HG03432 (cell line): ENCODE measurements around the gene PTK6.
"Not testable (repeated sequence)": the region's sequence is repeated elsewhere in the genome, so short reads cannot be mapped to it uniquely, and the experiment has no call there.

Source experiments
- ATAC-seq: cut with Tn5 transposase; IDR thresholded peaks from one replicate; pipeline ENCODE4 v1.9.1; 2021; ENCODE audit warnings: mild to moderate bottlenecking, moderate library complexity; ENCODE audit not compliant: unreplicated experiment

Gene PTK6

DNA sequence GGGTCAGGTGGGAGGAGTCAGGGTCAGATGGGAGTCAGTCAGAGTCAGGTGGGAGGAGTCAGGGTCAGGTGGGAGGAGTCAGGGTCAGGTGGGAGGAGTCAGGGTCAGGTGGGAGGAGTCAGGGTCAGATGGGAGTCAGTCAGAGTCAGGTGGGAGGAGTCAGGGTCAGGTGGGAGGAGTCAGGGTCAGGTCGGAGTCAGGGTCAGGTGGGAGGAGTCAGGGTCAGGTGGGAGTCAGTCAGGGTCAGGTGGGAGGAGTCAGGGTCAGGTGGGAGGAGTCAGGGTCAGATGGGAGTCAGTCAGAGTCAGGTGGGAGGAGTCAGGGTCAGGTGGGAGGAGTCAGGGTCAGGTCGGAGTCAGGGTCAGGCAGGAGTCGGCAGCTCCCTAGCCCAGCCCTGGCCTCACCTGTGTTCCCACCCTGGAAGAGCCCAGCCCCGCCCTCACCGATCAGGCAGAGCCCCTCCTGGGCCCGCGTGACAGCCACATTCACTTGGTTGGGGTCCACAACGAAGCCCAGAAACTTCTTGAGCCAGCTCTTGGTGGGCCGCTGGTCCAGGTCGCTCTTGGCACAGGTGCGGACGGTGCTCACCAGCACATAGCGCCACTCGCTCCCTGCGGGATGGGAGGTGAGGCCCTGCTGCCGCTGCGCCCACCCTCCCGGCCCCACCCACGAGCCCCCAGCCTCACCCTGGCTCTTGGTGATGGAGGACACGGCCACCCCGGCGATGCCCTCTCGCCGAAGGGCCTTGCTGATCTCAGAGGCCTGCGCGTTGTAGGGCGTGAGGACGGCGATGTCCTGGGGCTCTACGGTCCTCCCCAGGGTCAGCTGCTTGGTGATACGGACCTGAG, 22.5 kb upstream of the PTK6 start:
- not testable (repeated sequence) for ATAC-seq

DNA sequence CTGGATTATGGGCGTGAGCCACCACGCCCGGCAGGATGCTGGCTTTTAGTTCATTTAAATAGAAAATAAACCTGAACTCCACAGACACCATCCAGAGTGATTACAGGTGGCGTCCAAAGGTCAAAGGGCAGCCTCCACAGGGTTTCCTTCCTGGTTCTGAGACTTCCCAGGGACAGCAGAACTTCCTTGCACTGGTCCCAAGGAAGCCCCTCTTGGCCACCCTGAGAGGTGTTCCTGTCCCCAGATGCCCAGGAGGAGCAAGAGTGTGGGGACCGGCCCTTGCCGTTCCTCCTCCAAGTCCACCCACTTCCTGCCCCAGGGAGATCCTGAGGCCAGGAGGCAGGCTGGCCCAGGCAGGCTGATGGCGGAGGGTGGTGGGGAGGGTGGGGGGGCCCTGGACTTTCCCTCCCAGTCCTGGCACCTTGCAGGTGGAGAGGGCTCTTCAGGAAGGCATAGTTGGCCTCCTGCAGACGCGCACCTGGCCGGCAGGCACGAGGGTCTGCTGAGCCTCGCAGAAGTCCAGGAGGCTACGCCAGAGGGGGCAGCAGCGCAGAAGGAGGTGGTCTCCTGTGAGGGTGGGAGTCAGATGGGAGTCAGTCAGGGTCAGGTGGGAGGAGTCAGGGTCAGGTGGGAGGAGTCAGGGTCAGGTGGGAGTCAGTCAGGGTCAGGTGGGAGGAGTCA, 21.8 kb upstream of the PTK6 start:
- ATAC-seq, result no peak

DNA sequence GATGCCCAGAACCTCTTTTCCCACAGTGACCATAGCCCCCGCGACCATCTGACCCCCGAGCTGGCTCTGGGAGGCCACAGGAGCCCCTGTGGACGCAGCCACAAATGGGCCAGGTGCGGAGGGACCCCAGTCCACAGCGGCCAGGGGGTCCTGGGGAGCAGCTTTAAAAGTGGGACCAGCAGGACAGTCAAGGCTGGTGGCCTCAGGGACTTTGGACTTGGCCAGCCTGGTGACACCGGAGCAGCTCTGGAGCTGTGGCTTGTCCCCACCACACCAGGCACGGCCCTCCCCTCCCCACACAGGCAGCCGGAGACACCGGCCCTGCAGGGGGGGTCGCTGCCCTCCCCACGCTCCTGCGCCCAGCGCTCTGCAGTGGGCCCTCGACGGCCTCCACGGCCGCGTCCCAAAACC, 20.3 kb upstream of the PTK6 start:
- ATAC-seq, result no peak

DNA sequence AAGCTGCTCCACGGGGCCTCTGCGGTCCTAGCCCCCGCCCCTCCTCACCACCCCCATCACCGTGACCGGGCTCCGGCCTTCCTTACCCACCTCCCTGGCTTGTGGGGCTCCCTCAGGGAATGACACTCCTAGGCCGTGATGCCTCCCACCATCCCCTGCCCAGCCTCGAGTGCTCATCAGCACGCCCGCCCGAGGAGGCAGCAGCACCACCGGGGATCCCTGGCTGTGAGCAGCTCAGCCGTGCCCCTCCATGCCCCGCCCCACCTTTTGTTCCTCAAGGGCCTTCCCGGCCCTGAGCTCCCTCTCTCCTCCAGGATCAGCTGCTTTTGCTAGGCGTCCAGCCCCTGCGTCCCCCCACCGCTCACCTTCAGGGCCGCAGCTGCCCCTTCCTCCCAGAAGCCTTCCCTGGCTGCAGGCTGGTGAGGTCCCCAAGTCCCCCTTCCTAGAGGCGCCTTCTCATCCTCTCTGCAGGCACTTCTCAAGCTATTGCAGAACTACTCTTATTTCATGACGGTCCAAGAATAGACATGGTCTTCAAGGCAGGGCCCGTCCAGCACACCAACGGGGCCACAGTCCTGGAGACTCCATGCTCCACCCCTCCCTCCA, 19.8 kb upstream of the PTK6 start:
- ATAC-seq, result no peak

DNA sequence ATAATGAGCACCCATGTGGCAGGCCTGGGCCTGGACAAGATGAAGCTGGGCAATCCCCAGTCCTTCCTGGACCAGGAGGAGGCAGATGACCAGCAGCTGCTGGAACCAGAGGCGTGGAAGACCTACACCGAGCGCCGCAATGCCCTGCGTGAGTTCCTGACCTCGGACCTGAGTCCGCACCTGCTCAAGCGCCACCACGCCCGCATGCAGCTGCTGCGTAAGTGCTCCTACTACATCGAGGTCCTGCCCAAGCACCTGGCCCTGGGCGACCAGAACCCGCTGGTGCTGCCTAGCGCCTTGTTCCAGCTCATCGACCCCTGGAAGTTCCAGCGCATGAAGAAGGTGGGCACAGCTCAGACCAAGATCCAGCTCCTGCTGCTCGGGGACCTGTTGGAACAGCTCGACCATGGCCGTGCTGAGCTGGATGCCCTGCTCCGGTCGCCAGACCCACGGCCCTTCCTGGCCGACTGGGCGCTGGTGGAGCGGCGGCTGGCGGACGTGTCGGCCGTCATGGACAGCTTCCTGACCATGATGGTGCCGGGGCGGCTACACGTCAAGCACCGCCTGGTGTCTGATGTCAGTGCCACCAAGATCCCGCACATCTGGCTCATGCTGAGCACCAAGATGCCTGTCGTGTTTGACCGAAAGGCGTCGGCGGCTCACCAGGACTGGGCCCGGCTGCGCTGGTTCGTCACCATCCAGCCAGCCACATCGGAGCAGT, 18.6 kb upstream of the PTK6 start:
- no peak for ATAC-seq

DNA sequence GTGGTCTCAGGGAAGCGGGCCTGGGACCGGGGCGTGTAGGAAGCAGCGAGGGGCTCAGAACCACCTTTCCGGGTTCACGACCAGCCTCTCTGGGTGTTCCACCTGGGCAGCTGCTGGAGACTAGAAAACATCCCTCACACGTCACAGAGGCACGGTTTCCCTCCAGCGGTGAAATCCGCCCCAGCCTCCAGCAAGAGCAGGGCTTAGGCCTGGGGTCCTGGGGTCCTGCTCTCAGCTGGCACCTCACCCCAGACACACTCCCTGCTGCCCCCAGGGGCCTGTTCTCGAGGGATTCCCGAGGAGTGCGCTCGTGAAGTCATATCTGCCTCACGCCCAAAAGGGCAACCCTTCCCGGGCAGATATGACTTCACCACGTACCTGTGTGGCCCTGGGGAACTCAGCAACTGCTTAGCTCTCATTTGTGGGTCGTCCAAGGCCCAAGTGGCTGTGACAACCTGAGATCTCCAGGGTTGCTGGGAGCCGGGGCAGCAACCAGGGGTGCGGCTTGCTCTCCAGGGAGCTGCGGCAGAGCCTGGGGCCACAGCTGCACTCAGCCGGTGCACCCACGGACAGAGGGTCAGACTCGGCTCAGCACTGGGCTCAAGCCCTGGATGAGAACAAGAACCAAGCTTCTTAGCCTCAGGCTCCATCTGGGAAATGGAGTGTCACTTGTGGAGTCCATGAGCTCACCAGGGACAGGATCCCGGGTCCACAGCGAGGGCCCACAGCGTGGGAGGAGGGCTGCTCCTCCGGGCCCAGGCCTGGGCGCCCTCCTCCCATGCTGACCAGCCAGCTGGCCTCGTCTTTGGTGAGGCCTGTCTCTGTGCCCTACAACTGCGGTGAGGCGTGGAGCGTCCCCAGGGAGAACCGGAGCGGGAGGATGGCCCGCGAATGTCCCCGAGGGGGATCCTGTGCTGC, 17.4 kb upstream of the PTK6 start:
- peak; percentile 29 for ATAC-seq

DNA sequence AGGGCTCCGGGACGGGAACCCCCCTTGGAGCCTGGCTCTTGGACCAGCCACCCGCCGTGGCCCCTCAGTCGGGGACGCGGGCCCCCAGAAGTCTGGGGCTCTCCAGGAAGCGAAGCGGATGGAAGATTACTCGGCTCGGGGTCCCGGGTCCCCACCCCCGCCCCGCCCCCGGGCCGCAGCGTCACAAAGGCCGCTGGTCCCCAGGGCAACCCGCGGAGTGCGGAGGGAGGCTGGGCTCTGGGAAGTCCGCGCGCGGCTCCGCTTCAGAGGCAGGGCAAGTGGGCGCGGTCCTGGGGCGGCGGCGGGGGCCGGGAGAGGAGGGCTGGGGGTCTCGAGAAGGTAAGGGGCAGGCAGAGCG, 16.7 kb upstream of the PTK6 start, which contains the start of gene FNDC11:
Gene FNDC11, plus strand, starts transcription at position 227 of the 358 bp plus-strand sequence. CDS start 1,505 bp downstream, outside the sequence.
- peak; percentile 11 for ATAC-seq

DNA sequence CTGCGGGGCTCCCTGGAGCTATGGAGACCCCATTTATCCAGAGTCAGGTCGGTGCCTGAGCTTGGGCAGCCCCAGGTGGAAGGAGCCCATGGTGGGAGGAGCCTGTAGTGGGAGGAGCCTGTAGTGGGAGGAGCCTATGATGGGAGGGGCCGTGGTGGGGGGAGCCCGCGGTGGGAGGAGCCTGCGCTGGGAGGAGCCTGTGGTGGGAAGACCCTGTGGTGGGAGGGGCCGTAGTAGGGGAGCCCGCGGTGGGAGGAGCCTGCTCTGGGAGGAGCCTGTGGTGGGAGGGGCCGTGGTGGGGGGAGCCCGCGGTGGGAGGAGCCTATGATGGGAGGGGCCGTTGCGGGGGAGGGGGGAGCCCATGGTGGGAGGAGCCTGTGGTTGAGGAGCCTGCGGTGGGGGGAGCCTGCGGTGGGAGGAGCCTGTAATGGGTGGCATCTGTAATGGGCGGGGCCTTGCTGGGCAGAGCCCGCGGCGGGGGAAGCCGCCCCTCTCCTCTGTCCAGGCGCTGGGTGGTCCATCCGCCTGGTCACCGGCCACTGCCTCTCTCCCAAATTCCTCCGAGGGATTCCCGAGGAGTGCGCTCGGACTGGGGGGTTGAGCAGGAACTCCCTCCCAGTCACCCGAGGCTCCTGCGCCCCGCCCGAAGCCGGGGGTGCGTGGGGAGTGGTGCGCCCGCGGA, 16.2 kb upstream of the PTK6 start:
- ATAC-seq, result peak; percentile 47

DNA sequence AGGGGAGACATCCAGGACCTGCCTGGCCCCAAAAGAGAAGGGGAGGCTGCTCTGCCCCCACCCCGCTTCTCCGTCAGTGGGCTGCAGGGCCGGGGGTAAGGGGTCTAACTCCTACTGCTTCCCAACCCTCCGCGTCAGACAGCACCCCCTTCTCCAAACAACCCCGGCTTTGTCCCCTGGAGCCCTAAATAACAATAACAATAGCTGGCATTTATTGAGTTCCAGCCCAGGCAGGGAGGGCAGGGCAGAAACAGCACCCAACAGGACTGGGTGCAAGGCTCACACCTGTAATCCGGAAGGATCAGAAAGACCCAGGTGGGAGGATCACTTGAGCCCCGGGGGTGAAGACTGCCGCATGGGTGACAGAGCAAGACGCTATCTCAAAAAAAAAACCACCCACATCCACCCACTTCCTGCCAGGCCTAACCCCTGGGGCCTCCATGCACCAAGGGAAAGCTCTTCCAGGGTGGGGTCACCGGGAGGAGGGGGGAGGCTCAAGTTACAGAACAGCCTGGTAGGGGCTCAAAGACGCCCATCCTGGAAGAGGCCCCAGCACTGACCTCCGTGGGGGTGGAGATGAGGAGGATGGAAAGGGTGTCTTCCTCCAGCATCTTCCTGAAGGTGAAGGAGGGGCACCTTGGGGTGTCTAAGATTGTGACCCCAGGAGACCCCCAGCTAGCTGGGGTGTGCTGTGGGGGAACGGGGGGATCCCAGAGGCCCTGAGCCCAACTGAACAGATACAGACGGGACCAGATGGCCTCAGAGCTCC, 15.5 kb upstream of the PTK6 start:
- peak; percentile 35 for ATAC-seq

DNA sequence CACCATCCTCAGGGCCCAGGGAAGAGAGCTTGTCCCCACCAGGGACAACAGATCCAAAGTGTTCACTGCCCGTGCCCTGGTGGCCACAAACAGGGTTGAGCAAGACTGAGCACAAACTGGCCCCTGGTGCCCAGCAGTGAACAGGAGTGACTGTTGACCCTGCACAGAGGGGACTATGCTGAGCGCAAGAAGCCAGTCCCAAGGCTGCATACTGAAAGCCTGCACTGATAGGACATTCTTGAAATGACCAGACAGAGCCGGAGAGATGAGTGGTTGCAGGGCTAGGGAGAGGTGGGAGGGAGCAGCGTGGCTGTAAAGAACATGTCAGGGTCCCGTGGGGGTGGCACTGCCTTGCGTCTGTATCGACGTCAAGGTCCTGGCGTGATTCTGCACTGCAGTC, 13.9 kb upstream of the PTK6 start:
- ATAC-seq, result no peak

DNA sequence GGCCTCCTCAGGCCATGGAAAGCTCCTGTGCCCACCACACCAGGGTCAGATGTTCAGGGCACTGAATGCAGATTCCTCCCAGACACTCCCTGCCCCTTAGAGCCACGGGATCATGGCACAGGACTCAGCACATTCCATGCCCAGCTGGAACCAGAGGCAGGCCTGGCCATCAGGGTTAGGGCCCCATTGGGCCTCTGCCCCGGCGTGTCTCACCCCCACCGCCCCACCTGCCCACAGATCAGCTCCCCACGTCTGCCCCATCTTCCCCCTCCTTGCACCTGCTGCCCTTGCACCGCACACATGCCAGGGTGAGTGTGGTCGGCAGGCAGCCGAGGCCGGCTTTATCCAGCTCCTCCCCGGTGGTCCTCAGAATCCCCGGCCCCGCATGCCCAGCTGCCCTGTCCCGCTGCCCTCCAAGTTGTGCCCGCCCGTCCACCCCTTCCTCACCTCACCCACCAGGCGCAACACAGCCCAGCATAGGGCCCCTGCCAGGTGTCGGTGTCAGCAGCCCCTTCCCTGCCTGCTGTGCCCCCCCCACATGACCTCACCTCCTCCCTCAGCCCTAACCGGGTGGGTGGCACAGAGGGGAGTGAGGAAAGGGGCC, 12.6 kb upstream of the PTK6 start:
- no peak for ATAC-seq

DNA sequence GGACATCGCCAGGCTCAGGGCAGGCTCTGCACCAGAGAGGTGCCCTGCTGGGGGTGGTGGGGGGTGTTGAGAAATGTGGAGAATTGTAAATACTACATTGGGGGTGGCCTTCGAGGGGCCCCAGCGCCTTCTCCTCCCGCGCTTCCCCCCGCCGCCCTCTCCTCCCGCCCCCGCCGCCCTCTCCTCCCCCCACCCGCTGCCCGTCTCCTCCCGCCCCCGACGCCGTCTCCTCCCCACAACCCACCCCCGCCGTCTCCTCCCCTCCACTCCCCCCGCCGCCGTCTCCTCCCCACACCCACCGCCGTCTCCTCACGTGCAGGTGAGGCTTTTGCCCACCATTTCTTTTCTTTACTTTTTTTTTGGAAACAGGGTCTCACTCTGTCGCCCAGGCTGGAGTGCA, 11.8 kb upstream of the PTK6 start:
- ATAC-seq, result no peak

DNA sequence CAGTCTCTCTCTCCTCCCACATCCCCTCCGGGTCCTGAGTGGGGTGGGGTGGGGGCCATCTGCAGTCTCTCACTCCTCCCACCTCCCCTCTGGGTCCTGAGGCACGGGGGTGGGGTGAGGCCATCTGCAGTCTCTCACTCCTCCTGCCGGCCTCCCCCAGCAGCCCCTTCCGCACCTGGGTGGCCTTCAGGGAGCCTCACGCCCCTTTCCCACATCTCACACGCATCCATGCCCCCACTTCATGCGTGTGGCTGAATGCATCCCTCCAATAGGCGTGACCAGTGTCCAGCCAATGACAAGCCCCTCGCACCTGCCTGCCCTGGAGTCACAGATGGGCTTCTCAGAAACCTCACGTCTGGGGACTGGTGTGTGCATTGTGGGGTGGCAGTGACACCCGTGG, 11.4 kb upstream of the PTK6 start:
- no peak for ATAC-seq

DNA sequence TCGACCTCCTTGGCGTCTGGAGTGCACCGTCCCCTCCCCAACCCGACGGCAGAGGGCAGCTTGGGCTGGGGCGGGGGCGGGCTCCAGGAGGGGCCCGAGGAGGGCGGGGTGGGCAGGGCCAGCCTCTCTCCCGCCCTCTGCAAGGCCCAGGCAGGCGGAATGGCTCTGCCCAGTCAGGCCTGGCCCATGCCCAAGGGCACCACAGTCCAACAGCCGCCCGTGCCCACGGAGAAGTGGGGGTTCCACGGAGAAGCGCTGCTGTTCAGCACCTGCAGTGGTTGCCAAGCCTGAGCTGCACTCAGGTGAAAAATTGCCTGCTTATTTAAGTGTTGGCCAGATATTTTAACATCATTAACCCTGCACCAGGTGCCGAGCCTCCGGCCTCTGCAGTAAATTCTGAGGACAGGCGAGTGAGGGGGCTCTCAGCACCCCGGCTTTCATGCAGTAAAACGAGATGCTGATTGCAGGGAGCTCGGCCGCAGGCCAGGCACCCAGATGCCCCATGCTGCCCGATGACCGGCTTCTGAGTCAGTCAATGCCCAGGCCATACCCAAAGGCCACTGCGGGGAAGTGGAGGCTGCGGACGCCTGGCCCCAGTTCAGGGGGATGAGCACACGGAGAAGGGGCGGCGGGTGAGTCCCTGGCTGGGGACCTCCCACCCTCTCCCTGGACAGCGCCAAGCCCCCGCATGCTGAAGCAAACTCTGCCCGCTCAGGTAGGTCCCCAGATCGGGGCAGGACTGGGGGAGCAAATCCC, 10.7 kb upstream of the PTK6 start, which contains the start of gene SRMS:
Gene SRMS, minus strand, starts transcription at position 25 of the 756 bp plus-strand sequence. CDS start 286 bp downstream, outside the sequence.
- ATAC-seq, result no peak

DNA sequence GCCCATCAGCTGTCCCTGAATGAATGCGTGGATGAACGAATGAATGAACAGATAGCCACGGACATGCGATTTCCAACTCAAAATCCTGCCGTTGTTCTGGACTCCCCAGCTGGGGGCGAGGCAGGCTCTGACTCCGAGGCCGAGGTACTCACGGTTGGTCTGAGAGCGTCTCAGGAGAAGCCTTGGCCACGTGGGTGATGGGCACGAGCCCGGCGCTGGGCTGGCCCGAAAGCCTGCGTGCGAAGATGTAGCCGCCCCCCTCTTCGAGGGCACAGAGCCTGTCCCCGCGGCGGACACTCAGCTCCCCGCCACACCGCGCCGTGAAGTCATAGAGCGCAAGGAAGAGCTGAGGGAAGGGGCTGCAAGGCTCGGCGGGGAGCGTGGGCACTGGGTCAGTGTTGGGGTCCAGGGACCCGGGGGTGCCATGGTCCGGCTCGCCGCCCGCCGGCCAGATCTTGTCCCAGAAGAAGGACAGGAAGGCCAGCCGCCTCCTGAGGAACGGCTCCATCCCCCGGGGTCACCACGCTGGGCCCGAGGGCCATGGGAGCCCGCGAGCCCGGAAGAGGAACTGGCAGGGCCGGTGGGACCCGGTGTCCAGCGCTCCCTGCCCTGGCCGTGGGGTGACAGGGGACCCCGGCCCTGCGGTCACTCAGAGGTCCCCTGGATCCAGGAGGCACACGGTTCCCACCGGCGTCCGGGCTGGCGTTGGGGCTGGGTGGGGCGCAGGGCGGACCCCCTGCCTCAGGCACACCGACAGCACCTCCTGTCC, 10.0 kb upstream of the PTK6 start:
- no peak for ATAC-seq

DNA sequence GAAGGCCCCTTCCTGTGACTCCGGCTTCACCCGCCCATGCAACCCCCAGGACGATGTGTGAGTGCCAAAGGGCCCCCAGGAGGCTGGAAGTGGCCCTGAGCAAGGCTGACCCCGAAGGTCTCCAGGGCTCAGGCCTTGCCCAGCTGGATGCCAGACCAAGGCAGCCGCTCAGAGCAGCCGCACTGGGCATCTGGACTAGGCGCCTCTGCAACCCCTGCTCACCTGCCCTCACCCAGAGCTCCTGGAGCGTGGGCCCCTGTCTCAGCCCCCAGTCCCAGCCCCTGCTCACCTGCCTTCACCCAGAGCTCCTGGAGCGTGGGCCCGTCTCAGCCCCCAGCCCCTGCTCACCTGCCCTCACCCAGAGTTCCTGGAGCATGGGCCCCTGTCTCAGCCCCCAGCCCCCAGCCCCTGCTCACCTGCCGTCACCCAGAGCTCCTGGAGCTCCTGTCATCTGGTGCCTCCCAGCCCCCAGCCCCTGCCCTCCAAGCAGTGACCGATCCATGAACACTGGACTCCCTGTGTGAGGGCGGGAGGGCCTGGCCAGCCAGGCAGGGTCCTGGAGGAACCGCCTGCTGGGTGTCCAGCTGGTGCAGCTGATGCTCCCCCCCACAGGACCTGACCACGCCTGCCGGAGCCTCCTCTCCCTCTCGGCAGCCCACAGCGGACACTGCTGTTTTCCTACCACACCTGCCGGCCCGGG, 9.2 kb upstream of the PTK6 start:
- ATAC-seq, result no peak
